Neural cell (in vitro differentiated cells): ENCODE measurements around the gene FOXO3.

ENCODE experiments used
- EP300 ChIP-seq: fragments of 450-650 bp; conservative IDR thresholded peaks from 2 replicates; pipeline ENCODE4 v1.6.1; 2014; ENCODE audit warnings: antibody characterized with exemption, mild to moderate bottlenecking, moderate library complexity; ENCODE audit not compliant: poor library complexity, severe bottlenecking
- EZH2 ChIP-seq: fragments of 200-600, 300-800 bp; shearing (Covaris generic), sonication (generic); IDR thresholded peaks from 2 replicates; pipeline ENCODE4 v1.6.1; 2014; ENCODE audit warnings: antibody characterized with exemption, low read length, borderline replicate concordance, mild to moderate bottlenecking; ENCODE audit not compliant: insufficient read depth, poor library complexity, severe bottlenecking
- POLR2AphosphoS5 ChIP-seq: IDR thresholded peaks from 2 replicates; pipeline ENCODE4 v1.6.1; 2012
- RAD21 ChIP-seq: fragments of 450-650 bp; conservative IDR thresholded peaks from 2 replicates; pipeline ENCODE4 v1.6.1; 2014; ENCODE audit warnings: antibody characterized with exemption, mild to moderate bottlenecking, moderate library complexity
- TF ChIP-seq, protein P1 (sequence below): fragments of 450-650 bp; IDR thresholded peaks from 2 replicates; pipeline ENCODE4 v1.5.1; 2014; ENCODE audit warnings: antibody characterized with exemption, mild to moderate bottlenecking, moderate library complexity; ENCODE audit not compliant: poor library complexity, severe bottlenecking

DNA sequence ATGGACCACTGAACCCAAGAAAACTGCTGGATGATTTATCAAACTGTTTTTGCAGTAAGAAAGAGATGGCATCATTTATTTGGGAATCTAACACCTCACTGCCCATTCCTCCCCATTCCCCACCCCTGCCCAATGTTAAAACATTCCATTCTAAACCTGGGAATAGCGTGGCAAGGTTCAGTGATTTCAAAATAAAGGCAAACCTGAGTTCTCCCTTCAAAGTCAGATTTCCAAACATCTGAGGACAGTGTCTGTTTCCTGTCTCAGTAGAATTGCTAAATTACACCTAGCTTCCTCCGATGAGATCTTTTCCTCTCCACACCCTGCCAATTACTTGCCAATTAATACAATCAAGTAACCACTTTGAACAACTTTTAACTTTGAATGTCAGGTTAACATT is 160.1 kb downstream of the FOXO3 start:
- TF ChIP-seq RAD21: no peak
- TF ChIP-seq, protein P1, sequence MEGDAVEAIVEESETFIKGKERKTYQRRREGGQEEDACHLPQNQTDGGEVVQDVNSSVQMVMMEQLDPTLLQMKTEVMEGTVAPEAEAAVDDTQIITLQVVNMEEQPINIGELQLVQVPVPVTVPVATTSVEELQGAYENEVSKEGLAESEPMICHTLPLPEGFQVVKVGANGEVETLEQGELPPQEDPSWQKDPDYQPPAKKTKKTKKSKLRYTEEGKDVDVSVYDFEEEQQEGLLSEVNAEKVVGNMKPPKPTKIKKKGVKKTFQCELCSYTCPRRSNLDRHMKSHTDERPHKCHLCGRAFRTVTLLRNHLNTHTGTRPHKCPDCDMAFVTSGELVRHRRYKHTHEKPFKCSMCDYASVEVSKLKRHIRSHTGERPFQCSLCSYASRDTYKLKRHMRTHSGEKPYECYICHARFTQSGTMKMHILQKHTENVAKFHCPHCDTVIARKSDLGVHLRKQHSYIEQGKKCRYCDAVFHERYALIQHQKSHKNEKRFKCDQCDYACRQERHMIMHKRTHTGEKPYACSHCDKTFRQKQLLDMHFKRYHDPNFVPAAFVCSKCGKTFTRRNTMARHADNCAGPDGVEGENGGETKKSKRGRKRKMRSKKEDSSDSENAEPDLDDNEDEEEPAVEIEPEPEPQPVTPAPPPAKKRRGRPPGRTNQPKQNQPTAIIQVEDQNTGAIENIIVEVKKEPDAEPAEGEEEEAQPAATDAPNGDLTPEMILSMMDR: no peak
- no peak for TF ChIP-seq EP300
- no peak for TF ChIP-seq EZH2
- TF ChIP-seq POLR2AphosphoS5: no peak
